GM13977 (cell line): ENCODE results near the gene CLIP3.

ENCODE experiments used
- DNase-seq: peaks from one replicate; pipeline ENCODE4 v3.0.0; 2012; ENCODE audit warnings: low spot score
- in situ Hi-C: fragments of 300-500 bp; cut with MboI; formaldehyde crosslinking; loops from one replicate; pipeline ENCODE4 v1.12.0; 2022; ENCODE audit warnings: low sequenced_read_pairs, low pct_unique_long_range_greater_than_20kb, mixed read lengths, inconsistent platforms; ENCODE audit not compliant: unreplicated experiment
- TF ChIP-seq, protein P1 (sequence below): IDR thresholded peaks from 2 replicates; pipeline ENCODE4 v1.5.1; 2012; ENCODE audit warnings: mild to moderate bottlenecking, control low read depth; ENCODE audit not compliant: insufficient read depth; ENCODE audit errors: extremely low read depth, missing control alignments

CLIP3 gene

DNA sequence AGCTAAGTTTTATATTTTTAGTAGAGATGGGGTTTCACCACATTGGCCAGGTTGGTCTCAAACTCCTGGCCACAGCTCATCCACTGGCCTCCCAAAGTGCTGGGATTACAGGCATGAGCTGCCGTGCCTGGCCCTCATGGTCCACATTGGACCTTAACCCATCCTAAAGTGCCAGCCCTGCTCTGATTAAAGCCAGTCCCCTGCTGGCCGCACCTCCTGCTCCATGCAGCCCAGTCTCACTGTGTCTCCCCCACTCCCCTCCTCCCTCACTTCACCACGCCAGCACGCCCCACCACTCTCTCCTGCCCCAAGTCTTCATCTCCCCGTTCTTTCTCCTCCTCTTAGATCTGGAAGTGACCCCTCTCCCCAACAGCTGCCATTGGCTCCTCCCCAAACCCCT lies 54.4 kb downstream of the CLIP3 start:
- DNase-seq = no peak
- TF ChIP-seq, protein P1, sequence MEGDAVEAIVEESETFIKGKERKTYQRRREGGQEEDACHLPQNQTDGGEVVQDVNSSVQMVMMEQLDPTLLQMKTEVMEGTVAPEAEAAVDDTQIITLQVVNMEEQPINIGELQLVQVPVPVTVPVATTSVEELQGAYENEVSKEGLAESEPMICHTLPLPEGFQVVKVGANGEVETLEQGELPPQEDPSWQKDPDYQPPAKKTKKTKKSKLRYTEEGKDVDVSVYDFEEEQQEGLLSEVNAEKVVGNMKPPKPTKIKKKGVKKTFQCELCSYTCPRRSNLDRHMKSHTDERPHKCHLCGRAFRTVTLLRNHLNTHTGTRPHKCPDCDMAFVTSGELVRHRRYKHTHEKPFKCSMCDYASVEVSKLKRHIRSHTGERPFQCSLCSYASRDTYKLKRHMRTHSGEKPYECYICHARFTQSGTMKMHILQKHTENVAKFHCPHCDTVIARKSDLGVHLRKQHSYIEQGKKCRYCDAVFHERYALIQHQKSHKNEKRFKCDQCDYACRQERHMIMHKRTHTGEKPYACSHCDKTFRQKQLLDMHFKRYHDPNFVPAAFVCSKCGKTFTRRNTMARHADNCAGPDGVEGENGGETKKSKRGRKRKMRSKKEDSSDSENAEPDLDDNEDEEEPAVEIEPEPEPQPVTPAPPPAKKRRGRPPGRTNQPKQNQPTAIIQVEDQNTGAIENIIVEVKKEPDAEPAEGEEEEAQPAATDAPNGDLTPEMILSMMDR = no peak
- in situ Hi-C loops = no loop called here

- in situ Hi-C loops = no loop called here
- TF ChIP-seq, protein P1 = peak; percentile 30
- no peak for DNase-seq
These were observed 55.0 kb downstream of the CLIP3 start for GRCh38 chr19:35977446-35978222.

GRCh38 chr19:35975608-35976214 lies 57.0 kb downstream of the CLIP3 start:
- TF ChIP-seq, protein P1 = no peak
- no peak for DNase-seq
- in situ Hi-C loops = no loop called here

DNA sequence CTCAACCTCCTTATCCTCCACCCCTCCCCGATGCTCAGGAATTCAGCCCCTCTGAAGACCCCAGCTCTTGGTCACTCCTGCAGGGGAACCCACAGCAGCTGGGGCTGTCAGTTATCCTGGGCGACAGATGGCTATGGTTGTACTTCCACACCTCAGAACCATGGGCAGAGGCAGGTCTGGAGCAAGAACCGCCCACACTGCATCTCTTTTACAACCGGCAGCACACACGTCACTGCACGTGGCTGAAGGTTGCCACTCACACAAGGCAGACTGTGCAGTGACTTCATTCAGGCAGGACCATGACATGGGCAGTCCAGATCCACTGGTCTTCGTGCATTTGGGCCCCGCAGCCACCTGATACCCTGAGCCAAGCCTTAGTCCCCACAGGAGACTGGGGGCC lies 59.2 kb downstream of the CLIP3 start:
- in situ Hi-C loops = no loop called here
- DNase-seq = no peak

GRCh38 chr19:35966771-35967170 lies 65.9 kb downstream of the CLIP3 start:
- in situ Hi-C loops = no loop called here
- TF ChIP-seq, protein P1 = no peak
- DNase-seq = no peak

More for the DNA sequence above, 59.2 kb downstream of the CLIP3 start:
- TF ChIP-seq, protein P1 = no peak
